Limb (tissue), 2 donors: ENCODE measurements around the gene ADRA1B.

Experiments
- DNase-seq, 2 donors: peaks; one replicate each; pipeline ENCODE4 v3.0.0-alpha.2; 2016; ENCODE audit errors: extremely low spot score in 2 of 2

The ADRA1B gene

DNA sequence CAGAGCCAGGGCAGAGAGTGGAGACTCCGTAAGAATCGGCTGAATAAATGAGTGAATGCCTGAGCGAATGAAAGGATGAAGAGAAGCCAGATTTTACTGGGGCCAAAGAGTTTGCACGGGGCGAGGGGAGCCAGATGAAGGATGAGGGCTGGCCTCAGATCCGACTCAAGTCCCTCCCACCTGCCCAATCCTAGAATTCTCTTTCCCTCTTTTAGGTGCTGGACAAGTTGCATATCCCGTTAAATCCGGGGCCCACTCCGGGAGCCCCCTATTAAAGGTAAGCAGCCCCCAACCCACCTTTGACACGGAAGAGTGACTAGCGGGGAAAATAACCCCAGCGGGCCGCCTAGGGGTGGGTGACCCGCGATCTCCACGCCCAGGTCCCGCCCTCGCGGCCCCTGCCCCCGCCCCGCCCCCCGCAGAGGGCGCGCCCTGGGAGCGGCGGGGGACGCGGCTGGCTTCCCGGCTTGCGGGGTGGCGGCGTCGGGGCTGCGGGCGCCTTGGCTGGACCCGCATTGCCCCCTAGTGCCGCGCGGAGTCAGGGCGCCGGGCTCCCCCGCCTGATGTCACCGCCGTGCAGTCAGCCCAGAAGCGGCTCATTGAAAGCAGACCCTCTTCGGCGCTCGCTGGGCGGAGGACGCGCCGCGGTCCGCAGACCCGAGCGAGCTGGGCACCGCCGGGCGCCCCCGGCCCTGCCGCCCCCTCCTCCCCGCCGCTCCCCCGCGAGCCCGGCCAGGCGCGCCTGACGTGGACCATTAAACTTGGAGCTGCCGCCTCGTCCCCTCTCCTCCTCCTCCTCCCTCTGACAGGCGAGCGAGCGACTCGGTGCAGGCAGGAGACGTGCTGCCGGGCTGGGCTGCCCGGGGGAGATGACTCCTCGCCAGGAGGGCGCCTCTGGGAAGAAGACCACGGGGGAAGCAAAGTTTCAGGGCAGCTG is at the start of gene ADRA1B:
Gene ADRA1B (plus strand): TSS at position 579 of the 937 bp plus-strand sequence. CDS start 424 bp downstream, outside the sequence.
- peak; percentile 47 to 84 for DNase-seq

DNA sequence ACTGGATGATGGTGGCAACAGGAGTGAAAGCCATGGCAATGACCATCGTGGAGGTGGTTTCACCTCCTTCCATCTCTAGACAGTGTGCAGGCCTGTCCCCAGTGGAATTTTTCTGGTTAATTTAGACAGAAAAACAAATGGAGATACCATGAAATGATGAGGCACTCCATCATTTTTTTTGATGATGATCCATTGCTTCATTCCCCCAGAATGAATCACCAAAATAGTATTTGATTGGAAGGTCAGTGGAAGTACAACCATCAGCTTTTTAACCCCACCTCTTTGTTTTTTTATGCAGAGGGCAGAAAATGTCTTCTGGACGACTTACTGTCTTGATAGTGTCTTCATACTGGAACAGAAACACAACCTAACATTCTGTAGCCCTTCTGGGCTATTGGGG is 42.6 kb upstream of the ADRA1B start:
- DNase-seq: no peak

DNA sequence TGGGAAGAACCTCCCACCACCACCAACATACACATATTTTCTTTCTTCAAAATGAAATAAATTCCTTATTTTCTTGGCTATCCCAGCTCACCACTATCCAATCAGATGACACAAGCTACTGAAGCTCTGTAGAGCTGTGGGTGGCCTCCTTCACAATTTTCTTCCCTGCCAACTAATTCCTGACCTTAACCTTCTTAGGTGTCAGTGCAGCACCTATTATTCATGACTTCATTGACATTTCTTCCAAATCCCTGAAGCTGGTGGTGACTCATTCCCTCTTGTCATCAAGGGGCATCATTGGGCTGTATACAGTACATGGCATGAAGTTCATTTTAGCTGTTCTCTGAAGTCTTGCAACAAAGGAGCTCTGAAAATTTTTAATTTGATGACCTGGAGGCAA is 42.0 kb upstream of the ADRA1B start:
- DNase-seq: no peak

DNA sequence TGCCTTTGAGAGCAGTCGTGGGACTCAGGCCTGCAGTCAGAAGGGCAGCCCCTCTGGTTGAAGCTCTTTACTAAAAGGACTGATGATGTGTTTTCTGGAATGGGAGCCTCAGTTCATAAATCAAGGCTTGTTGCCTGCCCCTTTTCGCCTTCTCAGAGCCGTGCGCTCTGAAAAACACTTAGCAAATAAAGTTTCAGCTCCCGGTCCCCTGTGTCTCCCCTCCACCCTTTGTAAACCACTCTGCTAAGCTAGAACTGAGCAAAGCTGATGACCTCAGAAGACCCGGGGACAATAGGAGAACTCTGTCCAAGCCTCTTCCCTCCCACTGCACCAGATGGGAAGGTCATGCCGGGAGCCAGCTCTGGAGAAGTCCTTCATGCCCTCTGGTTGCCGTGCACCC is 39.3 kb upstream of the ADRA1B start:
- no peak for DNase-seq

DNA sequence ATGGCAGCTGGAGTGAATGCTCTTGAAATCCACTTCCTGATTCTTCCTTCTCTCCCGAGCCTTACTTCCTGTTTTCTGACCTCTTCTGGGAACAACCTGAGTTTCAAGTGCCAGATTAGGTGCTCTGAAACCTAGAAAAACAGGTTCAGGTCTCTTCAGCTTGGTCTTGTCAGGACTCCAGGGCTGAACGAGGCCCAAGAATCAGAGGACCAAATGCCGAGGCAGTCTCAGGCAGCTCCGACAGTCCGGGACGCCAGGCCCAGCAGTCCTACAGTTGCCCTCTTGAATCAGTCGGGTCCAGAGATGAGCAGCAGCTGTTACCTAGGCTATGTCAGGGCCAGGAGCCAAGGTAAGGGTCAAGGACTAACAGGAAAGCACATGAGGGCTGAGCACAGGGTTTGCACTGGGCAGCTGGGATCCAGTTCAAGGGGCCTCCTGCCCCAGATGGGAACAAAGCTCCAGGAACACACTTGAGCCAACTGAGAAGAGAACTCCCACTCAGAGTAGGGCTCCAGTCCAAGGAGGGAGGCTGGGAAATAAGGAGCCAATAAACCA is 38.3 kb upstream of the ADRA1B start:
- no peak for DNase-seq

DNA sequence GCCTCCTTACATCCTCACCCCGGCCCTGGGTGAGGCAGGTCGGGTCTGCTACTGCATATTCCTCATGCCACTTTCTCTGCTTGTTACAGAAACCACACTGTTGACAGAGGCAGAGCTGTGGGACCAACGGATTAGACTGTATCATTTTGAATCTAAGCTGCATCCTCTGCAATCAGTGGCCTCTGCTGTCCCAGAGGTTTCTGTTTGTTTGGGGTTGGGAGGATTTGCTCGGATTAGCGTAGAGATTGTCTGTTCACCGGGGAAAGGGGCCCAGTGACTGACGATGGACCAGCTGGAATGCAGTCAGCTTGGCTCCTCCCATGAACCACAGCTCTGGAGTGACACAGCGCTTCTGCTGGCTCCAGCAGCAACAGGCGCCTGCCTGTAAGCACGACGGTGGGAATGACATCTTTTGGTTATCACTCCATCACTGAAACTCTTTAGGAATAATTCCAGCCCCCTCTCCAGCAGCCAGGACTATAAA is 37.3 kb upstream of the ADRA1B start:
- DNase-seq: peak; percentile 53 to 62

DNA sequence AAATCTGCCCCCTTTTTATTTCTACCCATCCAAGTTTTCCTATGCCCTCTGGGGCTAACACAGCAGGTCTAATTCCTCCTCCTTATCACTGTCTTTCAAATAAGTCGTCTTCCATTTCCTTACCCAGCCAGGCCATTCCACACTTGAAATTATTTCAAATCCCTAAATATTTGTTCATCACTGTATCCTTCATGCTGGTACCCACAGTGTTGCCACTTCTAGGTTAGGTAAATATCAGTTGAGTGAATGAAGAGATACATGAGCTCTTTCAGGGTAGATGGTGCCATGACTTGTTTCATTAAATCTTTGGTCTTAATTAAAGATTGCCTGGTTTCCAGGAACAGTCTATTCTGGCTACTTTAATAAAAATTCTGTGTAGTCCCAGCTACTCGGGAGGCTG is 35.6 kb upstream of the ADRA1B start:
- DNase-seq: no peak

DNA sequence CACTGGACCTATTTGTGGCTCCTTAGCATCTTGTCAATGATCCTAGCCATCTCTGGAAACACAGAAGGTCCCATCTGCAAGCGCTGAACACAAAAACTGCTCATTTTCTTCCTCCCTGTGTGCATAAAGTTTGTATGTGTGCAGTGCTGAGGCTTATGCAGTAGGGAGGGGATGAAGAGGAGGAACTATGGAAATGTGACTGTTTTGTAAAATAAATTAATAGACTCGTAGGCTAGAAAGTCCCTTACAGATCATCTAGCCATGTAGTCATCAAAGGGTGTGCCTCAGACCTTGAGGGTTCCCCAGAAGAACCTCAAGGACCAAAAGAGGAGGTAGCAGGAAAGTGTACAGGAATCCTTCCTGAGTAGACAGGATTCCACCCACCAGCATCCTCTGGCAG is 34.3 kb upstream of the ADRA1B start:
- DNase-seq: no peak

DNA sequence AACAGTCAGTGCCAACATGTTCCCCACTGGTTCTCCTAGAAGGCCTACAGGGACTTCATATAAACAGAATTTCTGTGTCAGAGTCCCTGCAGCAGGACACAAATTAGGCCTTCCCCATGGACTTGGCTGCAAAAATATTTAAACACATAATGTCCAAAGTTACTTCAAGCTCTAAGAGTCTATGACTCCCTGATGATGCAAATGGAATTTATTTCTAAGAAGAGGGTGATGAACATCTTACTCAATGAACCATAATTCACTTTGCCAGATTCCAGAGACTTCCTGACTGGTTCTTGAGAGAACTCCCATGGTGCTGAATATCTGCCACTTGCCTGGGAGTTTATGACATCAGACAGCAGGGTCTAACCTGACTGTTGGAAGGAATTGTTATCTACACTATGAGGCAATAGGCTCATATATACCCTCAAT is 32.7 kb upstream of the ADRA1B start:
- no peak for DNase-seq

DNA sequence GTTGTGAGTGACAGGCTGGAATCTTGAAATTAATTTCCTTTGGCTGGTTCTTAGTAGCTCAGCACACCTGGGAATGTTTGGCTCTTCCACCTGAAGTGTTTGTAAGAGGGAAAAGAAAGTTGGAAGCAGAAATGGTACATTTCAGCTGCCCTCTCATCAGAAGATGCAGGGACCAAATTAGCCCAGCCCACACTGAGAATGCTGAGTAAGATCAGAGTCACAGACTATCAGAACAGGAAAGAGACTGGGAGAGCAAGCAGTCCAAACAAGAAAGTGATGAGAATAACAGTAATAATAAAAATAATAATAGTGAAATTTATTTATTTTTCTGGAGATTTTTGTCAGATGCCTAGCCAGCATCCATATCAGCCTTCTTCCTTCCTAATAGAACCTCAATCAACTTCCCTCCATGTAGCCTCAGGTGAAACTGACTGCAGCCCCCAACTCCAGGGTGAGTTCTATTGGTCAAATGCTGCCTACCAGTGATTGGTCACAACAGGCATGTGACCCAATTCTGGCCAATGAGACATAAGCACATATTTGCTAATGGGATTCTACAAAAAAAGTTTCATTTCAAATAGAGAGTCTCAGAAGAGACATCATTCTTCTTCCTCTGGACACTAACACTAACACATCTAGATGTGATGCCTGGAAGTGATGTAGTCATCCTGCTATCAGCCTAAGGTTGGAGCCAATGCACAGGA is 31.2 kb upstream of the ADRA1B start:
- DNase-seq: no peak

DNA sequence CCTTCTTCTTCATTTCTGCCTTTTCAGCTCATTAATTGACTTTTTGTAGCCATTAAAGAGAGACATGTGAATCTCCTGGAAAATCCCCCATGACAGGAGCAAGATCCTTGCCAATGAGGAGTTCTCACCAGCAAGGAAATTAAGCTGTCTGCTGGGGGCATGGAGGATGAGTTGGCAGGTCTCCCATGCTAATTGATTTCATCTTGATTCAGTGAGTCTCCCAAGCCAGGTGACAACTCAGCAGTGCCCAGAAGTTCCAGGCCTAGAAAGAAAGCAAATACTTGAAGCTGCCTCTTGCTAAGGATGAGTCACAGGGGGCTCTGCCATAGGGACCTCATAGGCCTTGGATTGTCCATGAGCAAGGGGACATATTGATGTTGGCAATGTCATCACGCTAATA is 30.0 kb upstream of the ADRA1B start:
- DNase-seq: no peak

DNA sequence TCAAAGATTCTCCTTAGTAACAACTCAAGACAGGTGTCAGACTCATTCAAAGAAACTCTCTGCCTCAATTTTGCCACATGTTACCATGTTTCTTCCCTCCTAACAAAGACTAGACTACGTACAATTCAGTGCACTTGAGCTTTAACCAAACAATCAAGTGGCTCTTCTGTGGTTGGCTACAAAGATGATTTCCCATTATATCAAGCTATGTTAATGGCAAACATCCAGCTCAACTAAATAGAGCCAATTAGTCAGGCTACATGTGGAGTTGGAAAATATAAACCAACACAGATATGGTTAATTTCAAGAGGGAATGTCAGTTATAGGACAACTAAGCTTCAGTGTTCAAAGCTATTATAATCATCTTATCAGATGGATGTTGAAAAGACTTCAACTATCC is 29.2 kb upstream of the ADRA1B start:
- no peak for DNase-seq

DNA sequence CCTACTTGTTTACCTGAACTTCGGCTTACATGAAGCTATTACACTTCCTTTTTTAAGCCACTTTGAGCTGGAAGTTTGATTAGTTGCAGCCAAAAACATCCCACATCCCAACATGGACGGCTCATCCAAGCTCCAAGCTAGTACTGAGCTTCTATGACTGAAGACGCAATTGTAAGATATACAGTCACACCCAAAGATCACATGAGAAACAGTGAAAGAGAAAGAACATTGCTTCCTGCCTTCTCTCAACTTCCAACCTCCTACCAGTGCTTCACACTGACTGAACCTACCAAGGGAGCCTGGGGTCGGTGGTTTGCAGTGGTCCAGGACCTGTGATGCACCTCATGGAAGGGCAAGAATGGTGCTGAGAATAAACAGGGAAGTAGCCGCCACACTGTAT is 27.4 kb upstream of the ADRA1B start:
- no peak for DNase-seq

DNA sequence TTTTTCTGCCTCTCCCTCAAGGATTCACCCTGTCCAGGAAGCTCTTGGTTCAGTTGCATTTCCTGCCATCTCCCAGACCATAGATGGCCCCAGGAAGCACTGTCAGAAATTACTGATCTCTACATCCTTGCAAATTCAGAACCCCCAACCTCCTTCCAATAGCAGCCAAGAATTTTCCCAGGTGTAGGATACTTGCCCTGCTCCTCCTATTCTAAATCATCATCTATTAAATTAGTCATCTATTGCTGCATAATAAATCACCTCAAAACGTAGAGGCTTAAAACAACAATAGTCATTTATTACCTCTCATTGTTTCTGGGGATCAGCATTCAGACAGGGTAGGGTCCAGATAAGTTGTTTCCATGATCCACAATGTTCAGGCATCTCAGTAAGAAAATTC is 26.1 kb upstream of the ADRA1B start:
- no peak for DNase-seq

DNA sequence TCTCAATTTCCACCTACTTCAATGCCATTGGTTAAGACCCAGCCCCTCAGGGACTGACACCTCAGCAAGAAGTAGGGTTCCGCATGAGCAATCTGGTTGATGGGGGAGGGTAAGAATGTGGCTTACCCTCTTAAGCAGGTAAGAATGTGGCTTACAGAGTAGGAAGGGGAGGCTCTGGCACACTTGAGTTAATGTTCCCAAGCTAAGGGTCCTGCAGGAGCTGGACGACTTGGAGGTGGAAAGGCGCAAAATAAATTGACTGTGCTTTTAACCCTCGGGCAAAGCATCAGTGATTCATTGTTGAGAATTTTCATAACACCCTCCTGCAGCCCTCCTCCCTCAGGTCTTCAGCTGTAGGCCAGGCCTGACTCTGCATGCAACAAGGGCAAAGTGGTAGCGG is 24.9 kb upstream of the ADRA1B start:
- DNase-seq: no peak

DNA sequence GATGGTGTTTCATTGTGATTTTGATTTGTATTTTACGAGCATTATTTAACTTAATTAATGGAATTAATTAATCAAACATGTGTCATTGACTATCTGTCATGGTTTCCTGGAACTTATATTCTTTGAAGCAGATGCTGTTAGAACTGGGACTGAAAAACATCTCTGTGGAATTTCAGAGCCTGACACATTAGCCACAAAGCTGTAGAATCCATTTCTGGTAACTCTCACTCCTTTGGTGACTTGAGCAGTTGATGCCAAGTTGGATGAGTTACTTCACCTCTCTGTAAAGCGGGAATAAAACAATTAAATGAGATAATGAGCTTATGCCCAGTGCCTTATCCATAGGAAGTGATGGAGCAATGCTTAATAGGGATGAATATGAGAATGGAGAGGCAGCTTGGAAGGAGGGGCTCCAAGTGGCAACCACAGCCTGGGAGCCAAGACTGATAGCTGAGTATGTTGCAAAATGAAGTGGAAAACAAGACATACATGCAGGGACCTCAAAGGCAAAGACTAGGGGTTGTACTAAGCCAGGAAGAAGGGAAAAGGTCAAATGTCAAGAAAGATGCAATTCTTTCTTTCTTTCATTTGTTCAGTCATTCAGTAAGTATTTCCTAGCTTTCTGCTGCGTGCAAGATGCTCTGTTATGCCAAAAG is 23.1 kb upstream of the ADRA1B start:
- DNase-seq: no peak

DNA sequence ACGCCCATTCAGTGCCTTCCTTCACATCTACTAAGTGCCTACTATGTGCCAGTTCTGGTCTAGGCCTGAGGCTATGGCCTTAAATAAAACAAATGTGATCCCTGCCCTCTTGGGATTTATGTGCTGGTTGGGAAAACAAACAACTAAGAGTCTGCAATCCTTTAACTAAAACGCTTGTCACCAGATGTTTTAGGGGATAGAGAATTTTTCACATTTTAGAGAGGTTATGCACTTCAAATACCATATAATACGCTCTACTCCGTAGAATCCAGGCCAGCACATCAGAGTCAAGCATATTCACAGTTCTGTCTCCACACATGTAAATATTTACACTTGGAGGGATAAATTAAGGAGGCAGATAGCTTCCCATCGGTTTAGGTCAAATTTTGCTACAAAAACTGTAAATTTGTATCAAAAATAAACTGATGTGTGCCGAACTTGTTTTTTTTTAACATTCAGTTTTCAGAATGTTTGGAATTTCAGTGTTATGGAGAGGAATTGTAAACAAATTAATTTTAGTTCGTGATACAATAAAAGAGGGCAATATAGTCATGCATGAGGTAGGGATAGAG is 22.0 kb upstream of the ADRA1B start:
- DNase-seq: no peak

DNA sequence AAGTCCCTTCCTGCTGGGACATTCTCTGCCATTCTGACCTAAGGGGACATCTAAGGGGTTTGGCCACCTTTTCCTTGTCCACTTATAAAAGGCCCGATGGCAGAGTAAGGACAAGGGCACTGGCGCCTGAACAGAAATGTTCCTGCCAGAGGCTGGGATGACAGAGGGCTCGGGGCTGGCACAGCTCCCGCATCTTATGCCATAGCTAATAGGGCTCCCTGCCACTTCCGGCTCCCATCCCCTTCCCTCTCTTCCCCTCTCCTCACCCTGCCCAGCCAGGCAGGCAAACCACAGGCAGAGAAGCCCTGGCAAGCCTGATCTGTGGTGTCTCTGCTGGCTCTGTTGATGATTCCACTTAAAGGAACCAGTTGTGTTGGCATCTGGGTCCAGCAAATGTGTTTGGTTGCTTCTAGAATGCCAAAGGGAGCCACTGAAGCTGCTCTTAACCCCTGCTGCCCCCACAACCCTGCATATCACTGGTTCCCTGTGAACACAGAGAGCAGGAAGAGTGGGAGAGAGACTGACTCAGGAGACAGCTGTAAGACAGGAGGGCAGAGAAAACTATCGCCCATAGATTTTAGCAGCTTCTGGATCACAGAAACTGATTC is 18.4 kb upstream of the ADRA1B start:
- DNase-seq: no peak

DNA sequence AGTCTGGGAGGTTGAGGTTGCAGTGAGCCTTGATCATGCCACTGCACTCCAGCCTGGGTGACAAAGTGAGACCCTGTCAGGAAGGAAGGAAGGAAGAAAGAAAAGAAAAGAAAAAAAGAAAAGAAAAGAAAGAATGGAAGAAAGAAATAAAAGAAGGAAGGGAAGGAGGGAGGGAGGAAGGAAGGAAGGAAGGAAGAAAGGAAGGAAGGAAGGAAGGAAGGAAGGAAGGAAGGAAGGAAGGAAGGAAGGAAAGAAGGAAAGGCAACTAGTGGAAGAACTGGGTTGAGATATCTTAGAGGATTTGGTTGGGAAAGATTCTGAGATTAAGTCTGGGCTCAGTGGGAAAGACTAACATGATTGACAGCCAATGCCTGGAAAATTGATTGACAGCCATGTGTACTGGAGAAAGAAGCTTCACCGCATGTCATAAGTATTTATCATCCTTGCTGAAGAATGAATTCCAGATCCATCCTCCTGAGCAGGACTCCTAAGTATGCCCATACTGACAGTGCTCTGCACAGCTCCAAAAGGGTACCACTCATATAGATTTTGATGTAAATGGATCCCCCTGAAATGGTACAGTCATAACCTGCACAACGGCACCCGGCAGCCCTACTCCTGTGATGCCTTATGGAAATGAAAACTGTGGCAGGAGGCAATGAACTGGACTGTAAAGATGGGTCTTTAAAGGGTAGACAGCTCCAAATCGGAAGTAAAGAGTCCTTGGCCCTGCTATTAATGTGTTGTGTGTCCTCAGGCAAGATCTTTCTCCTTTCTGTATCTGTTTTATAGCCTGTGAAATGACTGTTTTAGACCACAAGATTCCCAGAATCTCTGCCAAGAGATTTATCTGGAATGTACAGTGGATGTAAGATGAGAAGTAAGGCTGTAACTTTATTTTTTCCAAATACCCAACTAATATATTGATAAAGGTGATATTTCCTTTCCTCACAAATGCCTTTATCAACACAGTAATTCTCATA is 16.9 kb upstream of the ADRA1B start:
- DNase-seq: no peak

DNA sequence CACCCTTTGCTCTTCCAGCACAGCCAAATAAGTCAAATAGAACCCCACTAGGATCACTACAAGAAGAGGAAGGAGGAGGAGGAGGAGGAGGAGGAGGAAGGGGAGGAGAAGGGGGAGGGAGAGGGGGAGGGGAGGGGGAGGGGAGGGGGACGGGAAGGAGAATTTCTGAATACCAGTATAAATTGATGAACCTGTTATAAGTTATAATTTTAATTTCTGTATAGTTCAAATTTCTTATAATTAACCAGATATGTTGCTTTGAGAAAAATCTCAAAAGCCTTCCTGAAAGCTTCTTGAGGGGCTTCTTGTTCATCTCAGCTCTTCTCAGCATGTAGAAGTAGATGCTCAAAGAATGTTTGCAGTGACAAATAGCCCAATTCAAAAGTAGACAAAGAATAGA is 15.0 kb upstream of the ADRA1B start:
- DNase-seq: no peak
